Measurements from ENCODE around the gene GRID2.

GRID2 gene

GRCh38 chr4:93791570-93792195 is 1487.9 kb downstream of the GRID2 start:
- peak; percentile 84 for TF ChIP-seq CTCF (IDR thresholded peaks at IDR 0.05)
- no peak for TF ChIP-seq ZFX (IDR thresholded peaks at IDR 0.05; ENCODE audit: borderline replicate concordance)
- no peak overlapping the region for H3K27ac ChIP-seq

- H3K27ac ChIP-seq: no peak overlapping the region
- TF ChIP-seq ZFX (IDR thresholded peaks at IDR 0.05; ENCODE audit: borderline replicate concordance): no peak
- no peak for TF ChIP-seq CTCF (IDR thresholded peaks at IDR 0.05)
Measured at GRCh38 chr4:93802045-93802444, 1498.3 kb downstream of the GRID2 start.

GRCh38 chr4:93809773-93810172 is 1506.0 kb downstream of the GRID2 start:
- no peak overlapping the region for H3K27ac ChIP-seq
- TF ChIP-seq CTCF (IDR thresholded peaks at IDR 0.05) (no peak), ZFX (IDR thresholded peaks at IDR 0.05; ENCODE audit: borderline replicate concordance) (no peak)

GRCh38 chr4:93810340-93810992 is 1506.7 kb downstream of the GRID2 start:
- TF ChIP-seq CTCF (IDR thresholded peaks at IDR 0.05): no peak
- TF ChIP-seq ZFX (IDR thresholded peaks at IDR 0.05; ENCODE audit: borderline replicate concordance): no peak
- no peak overlapping the region for H3K27ac ChIP-seq

- H3K27ac ChIP-seq: no peak overlapping the region
- TF ChIP-seq CTCF (IDR thresholded peaks at IDR 0.05) (no peak), ZFX (IDR thresholded peaks at IDR 0.05; ENCODE audit: borderline replicate concordance) (no peak)
Measured at GRCh38 chr4:93813092-93813491, 1509.3 kb downstream of the GRID2 start.

- no peak for TF ChIP-seq CTCF (IDR thresholded peaks at IDR 0.05)
- no peak for TF ChIP-seq ZFX (IDR thresholded peaks at IDR 0.05; ENCODE audit: borderline replicate concordance)
- no peak overlapping the region for H3K27ac ChIP-seq
Measured at GRCh38 chr4:93814141-93814540, 1510.4 kb downstream of the GRID2 start.

GRCh38 chr4:93814722-93815121 is 1511.0 kb downstream of the GRID2 start:
- H3K27ac ChIP-seq: no peak overlapping the region
- TF ChIP-seq CTCF (IDR thresholded peaks at IDR 0.05) (no peak), ZFX (IDR thresholded peaks at IDR 0.05; ENCODE audit: borderline replicate concordance) (no peak)
